SK-N-SH (cell line): ENCODE measurements around the gene AP4M1. TPM values are rescaled to one million over a fixed set of nuclear protein-coding genes. Genes with fewer than 3 reads are reported as not detected.

Experiments used
- CTCF ChIA-PET: fragments of 300-600, 350-600 bp; formaldehyde crosslinking; extraction: SDS; loops from one replicate; lab custom pipeline; 2021; lab: Yijun Ruan, JAX
- POLR2A ChIA-PET: fragments of 350-600 bp; sonication (Branson Sonifier 250); formaldehyde crosslinking; extraction: SDS; loops from one replicate; lab custom pipeline; 2020; ENCODE audit warnings: antibody characterized with exemption, inconsistent platforms; lab: Yijun Ruan, JAX
- DNase-seq: peaks from one replicate; pipeline ENCODE4 v3.0.0; 2012
- H2AFZ ChIP-seq: fragments of 200-600 bp; sonication (generic); 2 replicates; pipeline ENCODE4 v1.8.1; 2016; ENCODE audit warnings: antibody characterized with exemption, mild to moderate bottlenecking, low read depth
- H3F3A ChIP-seq: fragments of 200-600 bp; sonication (generic); replicated peaks from 2 replicates; pipeline ENCODE3; 2016; ENCODE audit warnings: antibody characterized with exemption, mild to moderate bottlenecking; ENCODE audit not compliant: insufficient read depth
- H3K27ac ChIP-seq, 2 experiments: fragments of 200-500 bp in 1 of 2; fragments of 200-600 bp in 1 of 2; sonication (Bioruptor generic) in 1 of 2; sonication (generic), shearing (Covaris generic) in 1 of 2; 2 replicates each; pipeline versions ENCODE4 v1.5.1 to v1.6.1; 2014 to 2016; ENCODE audit warnings: low read depth in 2 of 2, inconsistent platforms in 1 of 2, low read length in 1 of 2, mild to moderate bottlenecking in 1 of 2, mixed read lengths in 1 of 2
- H3K27me3 ChIP-seq: fragments of 200-600 bp; sonication (generic), shearing (Covaris generic); 2 replicates; pipeline ENCODE4 v1.6.1; 2016; ENCODE audit warnings: mixed run types; ENCODE audit not compliant: insufficient read depth
- H3K36me3 ChIP-seq, 2 experiments: fragments of 200-500 bp in 1 of 2; fragments of 200-600 bp in 1 of 2; sonication (Bioruptor generic) in 1 of 2; sonication (generic) in 1 of 2; replicated peaks in 1 of 2; 2 replicates each; pipeline versions ENCODE3 to v1.5.1; 2014 to 2016; ENCODE audit warnings: low read length in 1 of 2, mild to moderate bottlenecking in 1 of 2; ENCODE audit not compliant: insufficient read depth in 2 of 2, control insufficient read depth in 1 of 2
- H3K4me1 ChIP-seq, 2 experiments: fragments of 200-500 bp in 1 of 2; fragments of 200-600 bp in 1 of 2; sonication (Bioruptor generic) in 1 of 2; sonication (generic), shearing (Covaris generic) in 1 of 2; 2 replicates each; pipeline versions ENCODE4 v1.5.1 to v1.6.1; 2014 to 2016; ENCODE audit warnings: low read depth in 1 of 2, low read length in 1 of 2, mixed run types in 1 of 2; ENCODE audit not compliant: insufficient read depth in 2 of 2, control insufficient read depth in 1 of 2
- H3K4me2 ChIP-seq: fragments of 200-600 bp; sonication (generic), shearing (Covaris generic); 2 replicates; pipeline ENCODE4 v1.6.1; 2017; ENCODE audit warnings: mixed run types
- H3K4me3 ChIP-seq, 2 experiments: fragments of 200-500 bp in 1 of 2; fragments of 200-600 bp in 1 of 2; sonication (Bioruptor generic) in 1 of 2; sonication (generic), shearing (Covaris generic) in 1 of 2; 2 replicates each; pipeline versions ENCODE4 v1.5.1 to v1.8.1; 2014 to 2016; ENCODE audit warnings: low read depth in 2 of 2, inconsistent platforms in 1 of 2, low read length in 1 of 2, mild to moderate bottlenecking in 1 of 2, mixed read lengths in 1 of 2, moderate library complexity in 1 of 2
- H3K79me2 ChIP-seq: fragments of 200-600 bp; sonication (generic); 2 replicates; pipeline ENCODE4 v1.8.1; 2017; ENCODE audit warnings: mild to moderate bottlenecking; ENCODE audit not compliant: insufficient read depth
- H3K9ac ChIP-seq: fragments of 200-600 bp; sonication (generic); 2 replicates; pipeline ENCODE4 v1.6.1; 2017; ENCODE audit warnings: mixed run types
- H3K9me2 ChIP-seq: fragments of 200-600 bp; sonication (generic); 2 replicates; pipeline ENCODE4 v1.6.1; 2017; ENCODE audit warnings: mixed run types
- H3K9me3 ChIP-seq: fragments of 200-600 bp; sonication (generic); 2 replicates; pipeline ENCODE4 v1.6.1; 2017; ENCODE audit warnings: mixed run types, mild to moderate bottlenecking, moderate library complexity
- H4K20me1 ChIP-seq: fragments of 200-600 bp; sonication (generic); 2 replicates; pipeline ENCODE4 v1.6.1; 2017; ENCODE audit warnings: mild to moderate bottlenecking, mixed run types; ENCODE audit not compliant: insufficient read depth
- ELF1 ChIP-seq: IDR thresholded peaks from 2 replicates; pipeline ENCODE4 v1.4.0; 2012
- FOXJ3 ChIP-seq: sonication (generic); formaldehyde crosslinking; IDR thresholded peaks from 2 replicates; pipeline ENCODE4 v1.5.1; 2020; ENCODE audit warnings: mild to moderate bottlenecking, missing genetic modification reagents
- GATA2 ChIP-seq: sonication (generic); formaldehyde crosslinking; IDR thresholded peaks from 2 replicates; pipeline ENCODE4 v1.5.0; 2020; ENCODE audit warnings: mild to moderate bottlenecking, missing genetic modification reagents
- JUND ChIP-seq: IDR thresholded peaks from 2 replicates; pipeline ENCODE4 v1.4.0; 2012
- MXI1 ChIP-seq: IDR thresholded peaks from 2 replicates; pipeline ENCODE4 v1.6.1; 2012; ENCODE audit warnings: mild to moderate bottlenecking, low read depth, low read length, improper control_type of control experiment
- NFIC ChIP-seq: IDR thresholded peaks from 2 replicates; pipeline ENCODE4 v1.4.0; 2012; ENCODE audit warnings: borderline replicate concordance
- NRF1 ChIP-seq: IDR thresholded peaks from 2 replicates; pipeline ENCODE4 v1.6.1; 2012; ENCODE audit warnings: low read depth, mild to moderate bottlenecking, low read length
- POLR2AphosphoS5 ChIP-seq: IDR thresholded peaks from 2 replicates; pipeline ENCODE4 v1.6.1; 2012; ENCODE audit warnings: low read depth, low read length
- RXRA ChIP-seq: IDR thresholded peaks from 2 replicates; pipeline ENCODE4 v1.4.0; 2012; ENCODE audit warnings: low read depth, mild to moderate bottlenecking, borderline replicate concordance
- TEAD4 ChIP-seq: IDR thresholded peaks from 2 replicates; pipeline ENCODE4 v1.4.0; 2012; ENCODE audit warnings: mild to moderate bottlenecking, borderline replicate concordance; ENCODE audit not compliant: insufficient read depth
- YY1 ChIP-seq: IDR thresholded peaks from 2 replicates; pipeline ENCODE4 v1.4.0; 2012; ENCODE audit warnings: low read depth, mild to moderate bottlenecking
- WGBS: methylation state at CpG from one replicate; pipeline ENCODE4 v1.1.6; 2017; ENCODE audit warnings: low lambda C conversion rate; 5-methylcytosine and 5-hydroxymethylcytosine counted together
- polyA plus RNA-seq, 3 experiments: library from polyadenylated mRNA; depleted of rRNA; stranded (reverse); fragments of >200 nt; gene quantifications; 2 replicates each; pipeline ENCODE4 v1.2.3, GENCODE V29; 2012

AP4M1 gene
- polyA plus RNA-seq, 1 of the 3 experiments (the other 2 are of a cell fraction): 35.0 TPM

DNA sequence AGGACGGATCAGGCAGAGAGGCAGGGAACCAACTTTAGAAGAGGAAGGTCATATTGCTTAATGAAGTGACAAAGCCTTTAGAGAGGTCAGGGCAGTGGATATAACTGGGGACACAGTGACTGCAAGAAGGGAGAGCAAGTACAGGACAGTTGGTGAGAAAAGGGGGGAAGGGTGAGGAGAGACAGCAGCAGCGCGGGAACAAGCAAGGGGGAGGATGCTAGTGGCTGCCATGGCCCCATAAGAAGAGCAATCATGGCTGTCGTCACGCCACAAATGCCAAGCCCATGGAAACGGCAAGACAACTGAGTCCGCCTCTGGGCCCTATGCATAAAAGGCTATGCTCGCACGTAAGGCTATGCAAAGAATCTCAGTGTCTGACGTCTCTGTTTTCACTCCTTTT is 29.0 kb upstream of the AP4M1 start:
- Histone ChIP-seq H3K79me2 (peaks cover 44% of the 10 kb centered on the region), H2AFZ (no peak overlapping the region), H3K9me2 (no peaks in the 10 kb centered on the region), H3F3A (peaks cover 31% of the 10 kb centered on the region), H3K9me3 (peaks cover 39% of the 10 kb centered on the region), H3K4me1 (peaks cover 0 to 1% of the 10 kb centered on the region in 2 experiments; a peak in 1 of 4 replicates), H3K4me2 (no peak overlapping the region), H3K36me3 (peaks cover 72 to 92% of the 10 kb centered on the region in 2 experiments), H3K27ac (no peak overlapping the region), H3K4me3 (peak overlapping the region in 1 of 2 experiments; percentile 15; a peak in 1 of 4 replicates), H4K20me1 (0 out of 2 replicates have a peak, but pooled peaks cover 3% of the 10 kb centered on the region), H3K9ac (no peak overlapping the region), H3K27me3 (no peaks in the 10 kb centered on the region)
- no peak for TF ChIP-seq TEAD4
- peak; percentile 38; the same call in 1 of the 2 replicates for TF ChIP-seq POLR2AphosphoS5
- TF ChIP-seq NFIC: no peak
- no peak for TF ChIP-seq NRF1
- POLR2A ChIA-PET: interaction anchor here (0.8 kb wide), 1 partner anchor 8 kb away, joined by 4 read pairs; no protein-coding TSS in a partner anchor
- DNase-seq: no peak
- CTCF ChIA-PET: interaction anchor here (0.6 to 3.2 kb wide), 4 partner anchors 9 to 378 kb away, joined by 3 to 21 read pairs (median 4); partner anchors contain the start of gene ZNF3
- 97% methylated on average over 10 of the region's 10 CpGs for WGBS

GRCh38 chr7:100074841-100075240 is 26.6 kb upstream of the AP4M1 start:
- H3K36me3 ChIP-seq: peaks cover 83 to 100% of the 10 kb centered on the region in 2 experiments
- peaks cover 37% of the 10 kb centered on the region for H3K9me3 ChIP-seq
- no peak overlapping the region for H3K27ac ChIP-seq
- H3K9me2 ChIP-seq: no peaks in the 10 kb centered on the region
- 97% methylated on average over 7 of the region's 7 CpGs for WGBS
- POLR2A ChIA-PET: no interaction called here
- H3K9ac ChIP-seq: no peak overlapping the region
- CTCF ChIA-PET: interaction anchor here (0.8 to 2.1 kb wide), 5 partner anchors 10 to 81 kb away, joined by 3 to 9 read pairs (median 5); no protein-coding TSS in a partner anchor
- peaks cover 68% of the 10 kb centered on the region for H3K79me2 ChIP-seq
- DNase-seq: no peak
- no peaks in the 10 kb centered on the region for H3K27me3 ChIP-seq
- H3K4me2 ChIP-seq: no peak overlapping the region
- H2AFZ ChIP-seq: no peak overlapping the region
- TF ChIP-seq ELF1 (no peak), YY1 (no peak), JUND (no peak)
- peaks cover 6 to 8% of the 10 kb centered on the region in 2 experiments; a peak in 3 of 4 replicates for H3K4me1 ChIP-seq
- peaks cover 10% of the 10 kb centered on the region for H3F3A ChIP-seq
- no peak overlapping the region; a peak in 1 of 4 replicates for H3K4me3 ChIP-seq
- peaks cover 14% of the 10 kb centered on the region; the same call in 1 of the 2 replicates for H4K20me1 ChIP-seq

GRCh38 chr7:100075418-100075817 is 26.0 kb upstream of the AP4M1 start:
- Histone ChIP-seq H3K27me3 (no peaks in the 10 kb centered on the region), H2AFZ (no peak overlapping the region), H3K9ac (no peak overlapping the region), H3F3A (peaks cover 10% of the 10 kb centered on the region), H3K4me3 (no peak overlapping the region; a peak in 1 of 4 replicates), H3K27ac (no peak overlapping the region), H3K4me1 (peaks cover 12% of the 10 kb centered on the region in 2 experiments; a peak in 3 of 4 replicates), H3K9me2 (no peaks in the 10 kb centered on the region), H3K9me3 (peaks cover 31% of the 10 kb centered on the region), H3K79me2 (peaks cover 74% of the 10 kb centered on the region), H4K20me1 (peaks cover 20% of the 10 kb centered on the region; the same call in 1 of the 2 replicates), H3K4me2 (no peak overlapping the region), H3K36me3 (peaks cover 77 to 100% of the 10 kb centered on the region in 2 experiments)
- TF ChIP-seq MXI1 (no peak), ELF1 (no peak), GATA2 (CRISPR knock-in tag) (no peak), RXRA (no peak), FOXJ3 (CRISPR knock-in tag) (no peak)
- DNase-seq: no peak
- POLR2A ChIA-PET: interaction anchor here (0.6 to 0.7 kb wide), 2 partner anchors 9 to 26 kb away, joined by 3 to 4 read pairs; partner anchors contain the start of genes AP4M1 and MCM7
- 93% methylated on average over 6 of the region's 6 CpGs for WGBS
- CTCF ChIA-PET: interaction anchor here (0.6 to 2.1 kb wide), 6 partner anchors 8 to 82 kb away, joined by 3 to 9 read pairs (median 4); no protein-coding TSS in a partner anchor
